Retinal pigment epithelial cell (primary cell): ENCODE measurements around the gene LAMC2.

Experiments
- DNase-seq: peaks from one replicate; pipeline ENCODE4 v3.0.0-alpha.2; 2010; ENCODE audit warnings: low read depth
- H3K4me3 ChIP-seq: 2 replicates; pipeline ENCODE4 v1.5.1; 2011; ENCODE audit warnings: mild to moderate bottlenecking, low read length, control low read depth, moderate library complexity
- CTCF ChIP-seq: conservative IDR thresholded peaks from 2 replicates; pipeline ENCODE4 v1.5.1; 2011; ENCODE audit warnings: low read depth, low read length, control low read depth, inconsistent platforms

Gene LAMC2

GRCh38 chr1:183241471-183241870 is 55.4 kb downstream of the LAMC2 start:
- no peak overlapping the region for H3K4me3 ChIP-seq
- no peak for TF ChIP-seq CTCF
- DNase-seq = no peak

- TF ChIP-seq CTCF = no peak
- no peak for DNase-seq
- no peak overlapping the region for H3K4me3 ChIP-seq
Observed at GRCh38 chr1:183242556-183242955, 56.5 kb downstream of the LAMC2 start.

GRCh38 chr1:183243161-183244050 is 57.3 kb downstream of the LAMC2 start:
- H3K4me3 ChIP-seq = no peak overlapping the region
- no peak for TF ChIP-seq CTCF
- DNase-seq = no peak

GRCh38 chr1:183244466-183244865 is 58.4 kb downstream of the LAMC2 start:
- no peak for TF ChIP-seq CTCF
- no peak for DNase-seq
- H3K4me3 ChIP-seq = no peak overlapping the region

GRCh38 chr1:183245357-183245756 is 59.3 kb downstream of the LAMC2 start:
- no peak for TF ChIP-seq CTCF
- no peak for DNase-seq
- H3K4me3 ChIP-seq = no peak overlapping the region

GRCh38 chr1:183246436-183246835 is 60.4 kb downstream of the LAMC2 start:
- no peak for TF ChIP-seq CTCF
- H3K4me3 ChIP-seq = no peak overlapping the region
- no peak for DNase-seq

- no peak overlapping the region for H3K4me3 ChIP-seq
- no peak for DNase-seq
- no peak for TF ChIP-seq CTCF
Observed at GRCh38 chr1:183247066-183247465, 61.0 kb downstream of the LAMC2 start.
